ENCODE results near the gene NAALADL2. TPM values are rescaled to one million over a fixed set of nuclear protein-coding genes. Genes with fewer than 3 reads are reported as not detected.

The NAALADL2 gene
- total and polyA plus RNA-seq, 2 donors from 2014 or later = 2.0 to 20.2 TPM

DNA sequence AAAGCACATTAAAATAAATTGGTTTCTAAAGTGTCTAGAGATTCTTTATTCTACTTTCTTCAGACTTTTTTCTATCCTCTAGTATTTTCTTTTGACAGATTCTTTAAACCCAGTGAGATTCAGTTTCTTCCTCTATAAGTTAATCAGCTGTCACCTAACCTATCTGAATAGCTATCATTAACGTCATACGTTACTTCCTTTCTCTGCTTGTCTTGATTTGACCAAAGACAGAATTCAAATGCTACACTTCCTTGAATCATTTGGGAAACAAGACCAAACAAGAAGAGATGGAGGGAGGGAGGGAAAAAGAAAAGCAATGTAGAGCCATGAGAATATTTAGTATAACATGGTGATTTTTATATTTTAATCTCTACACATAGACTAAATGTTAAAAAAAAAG, 235.2 kb downstream of the NAALADL2 start:
- DNase-seq (no peak), FAIRE-seq (no peak)
- H3K4me1 ChIP-seq (ENCODE audit: control insufficient read depth in 2 of 3, insufficient read depth in 2 of 3, low read depth in 1 of 3, low read length in 3 of 3) = no peaks in the 10 kb centered on the region
- H3K9me3 ChIP-seq (ENCODE audit: control insufficient read depth in 2 of 3, insufficient read depth in 1 of 3, low read length in 3 of 3) = no peaks in the 10 kb centered on the region
- intact Hi-C loops (cut with DNase I) = no loop called here
- TF ChIP-seq CTCF (IDR thresholded peaks at IDR 0.05; ENCODE audit: borderline replicate concordance, extremely low read depth, insufficient read depth) = no peak
- no peak overlapping the region for H3K9ac ChIP-seq (ENCODE audit: low read length in 3 of 3)
- no peaks in the 10 kb centered on the region for H3K36me3 ChIP-seq (ENCODE audit: control insufficient read depth in 2 of 3, insufficient read depth in 3 of 3, low read length in 3 of 3)
- no peak overlapping the region for H3K4me3 ChIP-seq (ENCODE audit: low read length in 3 of 3)
- no peak overlapping the region for H3K27ac ChIP-seq (ENCODE audit: low read depth in 2 of 2, low read length in 2 of 2)
- no peaks in the 10 kb centered on the region for H3K27me3 ChIP-seq (ENCODE audit: control insufficient read depth, insufficient read depth, low read length)

GRCh38 chr3:175098644-175099043, 239.5 kb downstream of the NAALADL2 start:
- DNase-seq (no peak), FAIRE-seq (peak; percentile 11)
- no peak overlapping the region for H3K27ac ChIP-seq (ENCODE audit: low read depth in 2 of 2, low read length in 2 of 2)
- TF ChIP-seq CTCF (IDR thresholded peaks at IDR 0.05; ENCODE audit: borderline replicate concordance, extremely low read depth, insufficient read depth) = no peak
- no peaks in the 10 kb centered on the region for H3K36me3 ChIP-seq (ENCODE audit: control insufficient read depth in 2 of 3, insufficient read depth in 3 of 3, low read length in 3 of 3)
- H3K9me3 ChIP-seq (ENCODE audit: control insufficient read depth in 2 of 3, insufficient read depth in 1 of 3, low read length in 3 of 3) = no peaks in the 10 kb centered on the region
- no peak overlapping the region for H3K4me3 ChIP-seq (ENCODE audit: low read length in 3 of 3)
- intact Hi-C loops (cut with DNase I) = no loop called here
- no peaks in the 10 kb centered on the region for H3K27me3 ChIP-seq (ENCODE audit: control insufficient read depth, insufficient read depth, low read length)
- no peaks in the 10 kb centered on the region for H3K4me1 ChIP-seq (ENCODE audit: control insufficient read depth in 2 of 3, insufficient read depth in 2 of 3, low read depth in 1 of 3, low read length in 3 of 3)
- H3K9ac ChIP-seq (ENCODE audit: low read length in 3 of 3) = no peak overlapping the region

DNA sequence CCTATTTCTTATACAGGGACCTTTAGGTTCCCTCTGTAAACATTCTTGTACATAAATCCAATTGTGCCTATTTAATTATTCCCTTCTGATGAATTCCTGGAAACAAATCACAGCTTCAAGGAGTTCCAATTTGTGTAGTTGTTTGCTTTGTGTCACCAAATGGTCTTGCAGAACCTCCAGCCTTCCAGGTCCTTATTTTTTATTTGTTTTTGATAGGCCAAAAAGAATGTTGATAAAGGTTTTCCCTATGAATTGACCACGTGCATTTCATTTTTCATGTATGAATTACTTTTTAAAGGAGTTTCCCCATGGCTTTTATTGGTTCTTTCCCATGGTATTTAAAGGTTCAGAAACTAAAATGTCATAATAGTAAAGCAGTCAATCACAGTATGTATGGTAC, 243.0 kb downstream of the NAALADL2 start:
- Histone ChIP-seq H3K27ac (ENCODE audit: low read depth in 2 of 2, low read length in 2 of 2) (no peak overlapping the region), H3K4me3 (ENCODE audit: low read length in 3 of 3) (no peak overlapping the region), H3K36me3 (ENCODE audit: control insufficient read depth in 2 of 3, insufficient read depth in 3 of 3, low read length in 3 of 3) (no peaks in the 10 kb centered on the region), H3K27me3 (ENCODE audit: control insufficient read depth, insufficient read depth, low read length) (no peaks in the 10 kb centered on the region), H3K9me3 (ENCODE audit: control insufficient read depth in 2 of 3, insufficient read depth in 1 of 3, low read length in 3 of 3) (no peaks in the 10 kb centered on the region), H3K4me1 (ENCODE audit: control insufficient read depth in 2 of 3, insufficient read depth in 2 of 3, low read depth in 1 of 3, low read length in 3 of 3) (no peaks in the 10 kb centered on the region), H3K9ac (ENCODE audit: low read length in 3 of 3) (no peak overlapping the region)
- DNase-seq (no peak), FAIRE-seq (no peak)
- intact Hi-C loops (cut with DNase I) = no loop called here
- TF ChIP-seq CTCF (IDR thresholded peaks at IDR 0.05; ENCODE audit: borderline replicate concordance, extremely low read depth, insufficient read depth) = no peak

- H3K9me3 ChIP-seq (ENCODE audit: control insufficient read depth in 2 of 3, insufficient read depth in 1 of 3, low read length in 3 of 3) = no peaks in the 10 kb centered on the region
- H3K27ac ChIP-seq (ENCODE audit: low read depth in 2 of 2, low read length in 2 of 2) = no peak overlapping the region
- H3K27me3 ChIP-seq (ENCODE audit: control insufficient read depth, insufficient read depth, low read length) = no peaks in the 10 kb centered on the region
- no peak for FAIRE-seq
- TF ChIP-seq CTCF (IDR thresholded peaks at IDR 0.05; ENCODE audit: borderline replicate concordance, extremely low read depth, insufficient read depth) = no peak
- no peaks in the 10 kb centered on the region for H3K36me3 ChIP-seq (ENCODE audit: control insufficient read depth in 2 of 3, insufficient read depth in 3 of 3, low read length in 3 of 3)
- intact Hi-C loops (cut with DNase I) = no loop called here
- H3K9ac ChIP-seq (ENCODE audit: low read length in 3 of 3) = no peak overlapping the region
- no peak for DNase-seq
- H3K4me3 ChIP-seq (ENCODE audit: low read length in 3 of 3) = no peak overlapping the region
- H3K4me1 ChIP-seq (ENCODE audit: control insufficient read depth in 2 of 3, insufficient read depth in 2 of 3, low read depth in 1 of 3, low read length in 3 of 3) = no peaks in the 10 kb centered on the region
Measured at GRCh38 chr3:175103298-175103697, 244.2 kb downstream of the NAALADL2 start.

Data from kidney (tissue), 14 donors.